Measurements from ENCODE around the gene APH1B. TPM values are rescaled to one million over a fixed set of nuclear protein-coding genes. Genes with fewer than 3 reads are reported as not detected.

APH1B gene
- 13.4 and 16.0 TPM in 2 replicates for total RNA-seq

DNA sequence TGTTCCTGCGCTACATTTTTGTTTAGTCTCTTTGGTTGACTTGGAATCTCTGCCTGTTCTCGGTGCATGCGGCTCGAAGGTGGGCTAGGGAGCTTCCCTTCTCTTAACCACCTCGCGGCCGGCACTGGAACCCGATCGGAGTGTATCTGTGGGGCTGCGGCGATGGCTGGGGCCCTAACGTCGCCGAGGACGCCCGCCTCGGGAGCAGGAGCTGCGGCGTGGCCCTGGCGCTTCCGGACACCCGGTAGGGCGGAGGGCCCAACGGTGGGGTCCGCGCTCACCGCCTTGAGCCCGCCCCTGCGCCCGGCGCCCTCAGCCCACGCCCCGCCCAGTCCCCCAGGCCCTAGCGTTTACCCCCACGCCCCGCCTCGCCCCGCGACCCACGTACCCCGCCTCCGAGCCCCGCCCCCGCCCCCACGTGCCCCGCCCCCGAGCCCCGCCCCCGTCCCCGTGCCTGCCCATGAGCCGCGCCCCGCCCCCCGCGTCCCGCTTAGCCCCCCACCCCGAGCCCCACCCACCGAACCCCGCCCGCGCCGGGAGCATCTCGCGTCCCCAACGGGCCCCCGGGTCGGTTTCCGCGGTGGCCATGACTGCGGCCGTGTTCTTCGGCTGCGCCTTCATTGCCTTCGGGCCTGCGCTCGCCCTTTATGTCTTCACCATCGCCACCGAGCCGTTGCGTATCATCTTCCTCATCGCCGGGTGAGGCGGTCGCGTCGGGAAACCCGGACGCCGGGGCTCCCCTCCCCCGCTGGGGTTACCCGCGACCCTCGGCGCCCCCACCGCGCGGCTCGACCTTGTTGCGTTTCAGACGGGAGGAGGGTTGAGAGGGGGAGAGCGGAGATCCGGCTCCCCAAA lies at the start of gene APH1B:
Gene APH1B (plus strand): TSS at position 568 of the 855 bp plus-strand sequence. CDS start 19 bp downstream, at position 587.

Other genes with a start within 250 kb of the APH1B start
- gene TPM1, start 234.9 kb upstream of the APH1B start, total RNA-seq, result 244 and 951 TPM in 2 replicates
- gene LACTB, start 155.7 kb upstream of the APH1B start, total RNA-seq, result 22.3 and 48.6 TPM in 2 replicates
- 332 and 362 TPM in 2 replicates for gene RPS27L, start 120.1 kb upstream of the APH1B start, total RNA-seq
- gene RAB8B, start 88.0 kb upstream of the APH1B start, total RNA-seq, result 31.4 and 60.8 TPM in 2 replicates
- 0.25 and 0.32 TPM in 2 replicates for gene CA12, start 104.2 kb downstream of the APH1B start, total RNA-seq
- 22.8 and 45.3 TPM in 2 replicates for gene USP3, start 227.0 kb downstream of the APH1B start, total RNA-seq